KBM-7 (cell line): ENCODE measurements around the gene GRAMD1B.

ENCODE experiments used
- DNase-seq: peaks from one replicate; pipeline ENCODE4 v3.0.0-alpha.2; 2015
- in situ Hi-C: fragments of 300-500 bp; cut with MboI; formaldehyde crosslinking; loops from 2 replicates; pipeline ENCODE4 v1.14.3; 2020; ENCODE audit warnings: low sequenced_read_pairs, low pct_unique_long_range_greater_than_20kb, mixed read lengths

The GRAMD1B gene

GRCh38 chr11:123469089-123469488, 39.0 kb downstream of the GRAMD1B start:
- in situ Hi-C loops, result no loop called here
- DNase-seq, result no peak

GRCh38 chr11:123469586-123469985, 39.5 kb downstream of the GRAMD1B start:
- DNase-seq, result no peak
- in situ Hi-C loops, result no loop called here

GRCh38 chr11:123470842-123471241, 40.8 kb downstream of the GRAMD1B start:
- no peak for DNase-seq
- in situ Hi-C loops, result no loop called here

- in situ Hi-C loops, result no loop called here
- DNase-seq, result no peak
Observed at GRCh38 chr11:123472236-123472935, 42.3 kb downstream of the GRAMD1B start.

GRCh38 chr11:123473941-123474677, 44.0 kb downstream of the GRAMD1B start:
- in situ Hi-C loops, result no loop called here
- DNase-seq, result no peak

GRCh38 chr11:123474994-123475393, 44.9 kb downstream of the GRAMD1B start:
- in situ Hi-C loops, result no loop called here

GRCh38 chr11:123475469-123475868, 45.4 kb downstream of the GRAMD1B start:
- in situ Hi-C loops, result no loop called here
- peak; percentile 33 for DNase-seq

More at GRCh38 chr11:123474994-123475393, 44.9 kb downstream of the GRAMD1B start:
- DNase-seq, result no peak

- no peak for DNase-seq
- in situ Hi-C loops, result no loop called here
Observed at GRCh38 chr11:123477205-123477907, 47.3 kb downstream of the GRAMD1B start.

- peak; percentile 90 for DNase-seq
- in situ Hi-C loops, result no loop called here
Observed at GRCh38 chr11:123478352-123478987, 48.4 kb downstream of the GRAMD1B start.

GRCh38 chr11:123479048-123479837, 49.2 kb downstream of the GRAMD1B start:
- no peak for DNase-seq
- in situ Hi-C loops, result no loop called here

GRCh38 chr11:123480290-123480815, 50.3 kb downstream of the GRAMD1B start:
- in situ Hi-C loops, result no loop called here
- no peak for DNase-seq

GRCh38 chr11:123480882-123481281, 50.8 kb downstream of the GRAMD1B start:
- no peak for DNase-seq
- in situ Hi-C loops, result no loop called here

GRCh38 chr11:123481640-123482039, 51.6 kb downstream of the GRAMD1B start:
- in situ Hi-C loops, result no loop called here
- no peak for DNase-seq

GRCh38 chr11:123482218-123482617, 52.1 kb downstream of the GRAMD1B start:
- no peak for DNase-seq
- in situ Hi-C loops, result no loop called here

GRCh38 chr11:123483058-123483457, 53.0 kb downstream of the GRAMD1B start:
- DNase-seq, result no peak
- in situ Hi-C loops, result no loop called here

GRCh38 chr11:123483466-123483865, 53.4 kb downstream of the GRAMD1B start:
- in situ Hi-C loops, result no loop called here
- DNase-seq, result no peak

- no peak for DNase-seq
- in situ Hi-C loops, result no loop called here
Observed at GRCh38 chr11:123484448-123484847, 54.4 kb downstream of the GRAMD1B start.

GRCh38 chr11:123487157-123487744, 57.2 kb downstream of the GRAMD1B start:
- in situ Hi-C loops, result no loop called here
- DNase-seq, result no peak
